ENCODE results near the gene METRN.

The METRN gene

GRCh38 chr16:678858-679813, 35.8 kb upstream of the METRN start (continued):
- TF ChIP-seq WT1 (tag by site-specific recombination; IDR thresholded peaks at IDR 0.05) (peak; percentile 58; the same call in 1 of the 2 replicates), GLIS2 (tag by site-specific recombination; IDR thresholded peaks at IDR 0.05) (peak; percentile 97), ZNF2 (tag by site-specific recombination; IDR thresholded peaks at IDR 0.05) (0 out of 2 replicates have a peak, but pooled peaks have one; percentile 16), ZNF768 (tag by site-specific recombination; IDR thresholded peaks at IDR 0.05) (no peak), ZNF223 (tag by site-specific recombination; IDR thresholded peaks at IDR 0.05) (no peak), INSM2 (tag by site-specific recombination; IDR thresholded peaks at IDR 0.05) (peak; percentile 27; the same call in 1 of the 2 replicates), ZNF10 (tag by site-specific recombination; IDR thresholded peaks at IDR 0.05) (peak; percentile 74), ZNF501 (tag by site-specific recombination; IDR thresholded peaks at IDR 0.05) (no peak; the same call in none of the 2 replicates), ZNF132 (tag by site-specific recombination; IDR thresholded peaks at IDR 0.05; ENCODE audit: borderline replicate concordance) (no peak), HOXA7 (CRISPR knock-in tag; IDR thresholded peaks at IDR 0.05; ENCODE audit: borderline replicate concordance) (no peak), ZNF248 (tag by site-specific recombination; IDR thresholded peaks at IDR 0.05) (no peak), ZNF510 (tag by site-specific recombination; IDR thresholded peaks at IDR 0.05; ENCODE audit: insufficient replicate concordance) (no peak), ZNF280C (tag by site-specific recombination; IDR thresholded peaks at IDR 0.05) (no peak), ZNF837 (tag by site-specific recombination; IDR thresholded peaks at IDR 0.05) (peak; percentile 99), ZNF280D (tag by site-specific recombination; IDR thresholded peaks at IDR 0.05) (no peak), TCF7L2 (IDR thresholded peaks at IDR 0.05; ENCODE audit: borderline replicate concordance, low read depth, low read length) (no peak), ZBTB8A (tag by site-specific recombination; IDR thresholded peaks at IDR 0.05) (peak; percentile 52), ZNF514 (tag by site-specific recombination; IDR thresholded peaks at IDR 0.05) (no peak), ZNF560 (tag by site-specific recombination; IDR thresholded peaks at IDR 0.05; ENCODE audit: borderline replicate concordance) (no peak), ZNF350 (tag by site-specific recombination; IDR thresholded peaks at IDR 0.05) (no peak), ZNF600 (tag by site-specific recombination; IDR thresholded peaks at IDR 0.05) (peak; percentile 90), ZNF266 (tag by site-specific recombination; IDR thresholded peaks at IDR 0.05; ENCODE audit: low read depth) (no peak), ELK4 (IDR thresholded peaks at IDR 0.05; ENCODE audit: borderline replicate concordance, low read depth, low read length) (no peak), ZNF202 (tag by site-specific recombination; IDR thresholded peaks at IDR 0.05; ENCODE audit: borderline replicate concordance) (no peak), ZIC2 (tag by site-specific recombination; IDR thresholded peaks at IDR 0.05) (peak; percentile 88), ZNF175 (tag by site-specific recombination; IDR thresholded peaks at IDR 0.05) (no peak), ZNF670 (tag by site-specific recombination; IDR thresholded peaks at IDR 0.05; ENCODE audit: low read depth) (no peak), ZSCAN4 (tag by site-specific recombination; IDR thresholded peaks at IDR 0.05) (no peak), GLI4 (tag by site-specific recombination; IDR thresholded peaks at IDR 0.05) (no peak), ZNF404 (tag by site-specific recombination; IDR thresholded peaks at IDR 0.05) (no peak)

Data from HEK293 (cell line).